HCT116 (cell line): Measurements from ENCODE around the gene FKBP2. TPM values are rescaled to one million over a fixed set of nuclear protein-coding genes. Genes with fewer than 3 reads are reported as not detected.

Experiments used
- ATAC-seq: fragments of 200-7000 bp; cut with Tn5 transposase; 2 replicates; pipeline ENCODE4 v1.9.1; 2020; ENCODE audit warnings: mild to moderate bottlenecking, moderate library complexity
- BruUV-seq: library from RNA; stranded (reverse); fragments of 400-500 nt; replicated peaks from 2 replicates; lab custom pipeline; 2021; lab: Mats Ljungman, UMichigan
- CTCF ChIA-PET: fragments of 300-600 bp; sonication (Branson Sonifier 250); formaldehyde crosslinking; loops from one replicate; lab custom pipeline; 2021; ENCODE audit warnings: antibody characterized with exemption; lab: Charles Lee
- POLR2A ChIA-PET: fragments of 300-600, 350-600 bp; sonication (Branson Sonifier 250); formaldehyde crosslinking; loops from one replicate; lab custom pipeline; 2021; ENCODE audit warnings: antibody characterized with exemption; lab: Charles Lee
- RAD21 ChIA-PET, 2 experiments: fragments of 300-600 bp; sonication (Branson Sonifier 250); formaldehyde crosslinking; loops; one replicate each; lab custom pipeline; 2023; ENCODE audit warnings: low total read pairs in 2 of 2; ENCODE audit not compliant: uncharacterized antibody in 2 of 2, unreplicated experiment in 2 of 2, low non-redundant PET in 1 of 2; lab: Charles Lee
- DNase-seq: peaks from one replicate; pipeline ENCODE4 v3.0.0-alpha.2; 2010; ENCODE audit warnings: low read depth, low spot score
- H2AFZ ChIP-seq: fragments of 200-600 bp; shearing (Covaris generic), sonication (generic); 2 replicates; pipeline ENCODE4 v1.6.1; 2017; ENCODE audit warnings: low read depth, mixed run types, mixed read lengths, antibody characterized with exemption, low read length; ENCODE audit not compliant: poor library complexity, severe bottlenecking
- H3K27ac ChIP-seq: 2 replicates; pipeline ENCODE4 v1.5.1; 2012; ENCODE audit warnings: low read depth, low read length
- H3K27me3 ChIP-seq: fragments of 200-600 bp; sonication (generic); 2 replicates; pipeline ENCODE4 v1.6.1; 2016; ENCODE audit warnings: mixed run types, low read length, mixed read lengths; ENCODE audit not compliant: insufficient read depth
- H3K36me3 ChIP-seq, 2 experiments: fragments of 200-500 bp in 1 of 2; fragments of 200-600 bp in 1 of 2; sonication (Bioruptor generic) in 1 of 2; sonication (generic) in 1 of 2; 2 replicates each; pipeline versions ENCODE4 v1.5.1 to v1.6.1; 2014 to 2016; ENCODE audit warnings: low read length in 2 of 2, inconsistent platforms in 1 of 2, mixed read lengths in 1 of 2, mixed run types in 1 of 2; ENCODE audit not compliant: insufficient read depth in 2 of 2, control insufficient read depth in 1 of 2
- H3K4me1 ChIP-seq, 2 experiments: fragments of 200-600 bp in 1 of 2; sonication (generic) in 1 of 2; 2 replicates each; pipeline versions ENCODE4 v1.5.1 to v1.6.1; 2012 to 2017; ENCODE audit warnings: low read length in 2 of 2, inconsistent platforms in 1 of 2, mild to moderate bottlenecking in 1 of 2, mixed read lengths in 1 of 2, mixed run types in 1 of 2, moderate library complexity in 1 of 2; ENCODE audit not compliant: insufficient read depth in 2 of 2, control insufficient read depth in 1 of 2
- H3K4me2 ChIP-seq: fragments of 200-600 bp; sonication (generic); 2 replicates; pipeline ENCODE4 v1.6.1; 2017; ENCODE audit warnings: mixed run types, low read length, mixed read lengths
- H3K4me3 ChIP-seq, 2 experiments: fragments of 200-600 bp in 1 of 2; sonication (generic) in 1 of 2; replicated peaks in 1 of 2; 2 replicates each; pipeline ENCODE4 v1.5.1; 2011 to 2016; ENCODE audit warnings: low read length in 2 of 2, control low read depth in 1 of 2, low read depth in 1 of 2, mild to moderate bottlenecking in 1 of 2, mixed read lengths in 1 of 2, mixed run types in 1 of 2
- H3K79me2 ChIP-seq: fragments of 200-600 bp; sonication (generic); 2 replicates; pipeline ENCODE4 v1.6.1; 2017; ENCODE audit warnings: mild to moderate bottlenecking, mixed run types, low read length, moderate library complexity, mixed read lengths; ENCODE audit not compliant: insufficient read depth
- H3K9ac ChIP-seq: fragments of 200-600 bp; sonication (generic); 2 replicates; pipeline ENCODE4 v1.6.1; 2016; ENCODE audit warnings: low read length, mixed read lengths
- H3K9me2 ChIP-seq: fragments of 200-600 bp; sonication (generic), shearing (Covaris generic); 2 replicates; pipeline ENCODE4 v1.6.1; 2017; ENCODE audit warnings: mixed run types, mild to moderate bottlenecking, moderate library complexity; ENCODE audit not compliant: insufficient read depth
- H3K9me3 ChIP-seq, 2 experiments: fragments of 200-500 bp in 1 of 2; fragments of 200-600 bp in 1 of 2; sonication (Bioruptor generic) in 1 of 2; sonication (generic) in 1 of 2; 2 replicates each; pipeline ENCODE4 v1.6.1; 2014 to 2017; ENCODE audit warnings: low read length in 2 of 2, mixed read lengths in 2 of 2, inconsistent platforms in 1 of 2, low read depth in 1 of 2, mild to moderate bottlenecking in 1 of 2, mixed run types in 1 of 2, moderate library complexity in 1 of 2; ENCODE audit not compliant: control insufficient read depth in 1 of 2, insufficient read depth in 1 of 2
- H4K20me1 ChIP-seq: fragments of 200-600 bp; sonication (generic), shearing (Covaris generic); 2 replicates; pipeline ENCODE4 v1.6.1; 2017; ENCODE audit warnings: mixed run types, mild to moderate bottlenecking, moderate library complexity; ENCODE audit not compliant: insufficient read depth
- CEBPB ChIP-seq: IDR thresholded peaks from 2 replicates; pipeline ENCODE4 v1.6.1; 2012; ENCODE audit warnings: low read depth
- EGR1 ChIP-seq: IDR thresholded peaks from 2 replicates; pipeline ENCODE4 v1.6.1; 2012; ENCODE audit warnings: low read depth
- ELF1 ChIP-seq: IDR thresholded peaks from 2 replicates; pipeline ENCODE4 v1.6.1; 2012; ENCODE audit warnings: low read depth, borderline replicate concordance
- EZH2 ChIP-seq: fragments of 200-600 bp; sonication (generic); IDR thresholded peaks from 2 replicates; pipeline ENCODE4 v1.6.1; 2017; ENCODE audit warnings: antibody characterized with exemption, mixed run types
- EZH2phosphoT487 ChIP-seq: fragments of 200-600 bp; IDR thresholded peaks from 2 replicates; pipeline ENCODE4 v1.6.1; 2018; ENCODE audit warnings: antibody characterized with exemption, borderline replicate concordance
- POLR2A ChIP-seq: IDR thresholded peaks from 2 replicates; pipeline ENCODE4 v1.7.0; 2011; ENCODE audit warnings: borderline replicate concordance; ENCODE audit not compliant: insufficient read depth, insufficient read length; ENCODE audit errors: extremely low read depth
- POLR2AphosphoS5 ChIP-seq: IDR thresholded peaks from 2 replicates; pipeline ENCODE4 v1.6.1; 2011; ENCODE audit warnings: mild to moderate bottlenecking, low read depth, low read length, moderate library complexity
- RAD21 ChIP-seq: IDR thresholded peaks from 2 replicates; pipeline ENCODE4 v1.6.1; 2012; ENCODE audit warnings: low read depth, mild to moderate bottlenecking
- REST ChIP-seq: IDR thresholded peaks from 2 replicates; pipeline ENCODE4 v1.6.1; 2012; ENCODE audit warnings: low read depth
- SIN3A ChIP-seq: IDR thresholded peaks from 2 replicates; pipeline ENCODE4 v1.6.1; 2012; ENCODE audit warnings: low read depth
- SP1 ChIP-seq: IDR thresholded peaks from 2 replicates; pipeline ENCODE4 v1.6.1; 2012; ENCODE audit warnings: low read depth
- SRF ChIP-seq: IDR thresholded peaks from 2 replicates; pipeline ENCODE4 v1.6.1; 2012; ENCODE audit warnings: low read depth
- YY1 ChIP-seq: IDR thresholded peaks from 2 replicates; pipeline ENCODE4 v1.6.1; 2011; ENCODE audit warnings: low read length, low read depth, moderate library complexity, mild to moderate bottlenecking; ENCODE audit not compliant: insufficient replicate concordance; ENCODE audit errors: extremely low read depth
- ZBTB33 ChIP-seq: IDR thresholded peaks from 2 replicates; pipeline ENCODE4 v1.6.1; 2011; ENCODE audit warnings: mild to moderate bottlenecking, low read length, moderate library complexity; ENCODE audit not compliant: insufficient replicate concordance; ENCODE audit errors: extremely low read depth
- ZFX ChIP-seq: fragments of 450-650 bp; IDR thresholded peaks from 2 replicates; pipeline ENCODE4 v1.6.1; 2017
- intact Hi-C: fragments of 100-400 bp; cut with micrococcal nuclease; formaldehyde crosslinking; loops from 2 replicates; pipeline ENCODE4 v1.10.0; 2022
- total RNA-seq: library from RNA; stranded (reverse); gene quantifications from one replicate; pipeline ENCODE4 v1.2.1, GENCODE V29; 2021; ENCODE audit not compliant: unreplicated experiment

The FKBP2 gene
- total RNA-seq, 1 experiment from 2014 or later = 69.2 TPM

GRCh38 chr11:64223001-64223651 lies 17.8 kb upstream of the FKBP2 start:
- POLR2A ChIA-PET = no interaction called here

More at GRCh38 chr11:64223001-64223651, 17.8 kb upstream of the FKBP2 start:
- no peaks in the 10 kb centered on the region for H4K20me1 ChIP-seq
- H3K4me3 ChIP-seq = no peak overlapping the region
- no peak overlapping the region for H3K9ac ChIP-seq
- TF ChIP-seq EGR1 (no peak), RAD21 (no peak), YY1 (no peak), ZFX (no peak), CEBPB (no peak), POLR2AphosphoS5 (no peak; the same call in 1 of the 2 replicates), EZH2phosphoT487 (no peak), ZBTB33 (no peak), REST (no peak), SRF (no peak), EZH2 (no peak), SP1 (no peak), SIN3A (no peak), ELF1 (no peak), POLR2A (no peak)
- ChIA-PET CTCF (interaction anchor here (1.5 kb wide), 1 partner anchor 81 kb away, joined by 4 read pairs; no protein-coding TSS in a partner anchor), RAD21 (no interaction called here)
- H3K36me3 ChIP-seq = peaks cover 0 to 6% of the 10 kb centered on the region in 2 experiments; a peak in 1 of 4 replicates
- no peak for ATAC-seq
- H3K27me3 ChIP-seq = no peaks in the 10 kb centered on the region
- DNase-seq = no peak
- intact Hi-C loops = no loop called here
- H2AFZ ChIP-seq = no peak overlapping the region
- H3K9me3 ChIP-seq = no peaks in the 10 kb centered on the region
- no peak overlapping the region for H3K4me2 ChIP-seq
- BruUV-seq = no TSS peak
- H3K79me2 ChIP-seq = peaks cover 19% of the 10 kb centered on the region; the same call in 1 of the 2 replicates
- no peak overlapping the region for H3K27ac ChIP-seq
- no peaks in the 10 kb centered on the region for H3K9me2 ChIP-seq
- H3K4me1 ChIP-seq = peaks cover 9 to 22% of the 10 kb centered on the region in 2 experiments
